Upper lobe of right lung (tissue), 1 donor: Measurements from ENCODE around the gene PTPN22. TPM values are rescaled to one million over a fixed set of nuclear protein-coding genes. Genes with fewer than 3 reads are reported as not detected.

Experiments used
- ATAC-seq: fragments of 200-7000 bp; cut with Tn5 transposase; one replicate; pipeline ENCODE4 v1.9.1; 2020; ENCODE audit warnings: mild to moderate bottlenecking, moderate library complexity
- DNase-seq: peaks from one replicate; pipeline ENCODE4 v3.0.0-alpha.2; 2020
- H3K27ac ChIP-seq: fragments of 200-600 bp; one replicate; pipeline ENCODE4 v1.8.0; 2022
- H3K27me3 ChIP-seq: fragments of 200-600 bp; one replicate; pipeline ENCODE4 v1.8.0; 2022; ENCODE audit warnings: mild to moderate bottlenecking
- H3K36me3 ChIP-seq: fragments of 200-600 bp; one replicate; pipeline ENCODE4 v1.8.0; 2022
- H3K4me1 ChIP-seq: fragments of 200-600 bp; one replicate; pipeline ENCODE4 v1.8.0; 2022
- H3K4me3 ChIP-seq: fragments of 200-600 bp; one replicate; pipeline ENCODE4 v1.8.0; 2022; ENCODE audit warnings: mild to moderate bottlenecking
- H3K9me3 ChIP-seq: fragments of 200-600 bp; one replicate; pipeline ENCODE4 v1.8.0; 2022
- intact Hi-C: fragments of 100-400 bp; cut with DNase I; formaldehyde crosslinking; loops from one replicate; pipeline ENCODE4 v1.11.0; 2022
- total RNA-seq: library from RNA; stranded (reverse); fragmentation: NEBNext Ultra II Directional; extraction: Animal tissue kit (Norgen Biotek cat#: 25700); gene quantifications from one replicate; pipeline ENCODE4 v1.2.1, GENCODE V29; 2021
- TF ChIP-seq, protein P1 (sequence below): fragments of 200-600 bp; IDR thresholded peaks from one replicate; pipeline ENCODE4 v1.8.0; 2022; ENCODE audit warnings: antibody characterized with exemption
- donor health status: DM: no; HTN: yes; CAD: no; lungs with severe emphysema.

The PTPN22 gene
- total RNA-seq, 1 donor from 2014 or later: 12.2 TPM

DNA sequence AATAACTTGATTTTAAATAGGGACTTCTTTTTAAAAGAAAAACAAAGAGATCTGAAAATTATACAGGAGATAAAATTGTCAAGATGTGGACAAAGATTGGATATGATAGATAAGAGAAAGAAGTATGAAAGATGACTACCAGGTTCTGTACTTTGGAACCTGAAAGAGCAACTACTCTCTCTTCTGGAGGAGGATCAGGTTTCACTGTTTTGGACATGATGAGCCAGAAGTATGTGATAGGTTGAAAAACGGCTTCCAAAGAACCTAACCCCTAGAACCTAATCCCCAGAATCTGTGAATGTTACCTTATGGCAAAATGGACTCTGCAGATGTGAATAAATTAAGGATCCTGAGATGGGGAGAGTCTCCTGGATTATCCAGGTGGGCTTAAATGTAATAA lies 85.4 kb downstream of the PTPN22 start:
- H3K27me3 ChIP-seq: no peaks in the 10 kb centered on the region
- TF ChIP-seq, protein P1, sequence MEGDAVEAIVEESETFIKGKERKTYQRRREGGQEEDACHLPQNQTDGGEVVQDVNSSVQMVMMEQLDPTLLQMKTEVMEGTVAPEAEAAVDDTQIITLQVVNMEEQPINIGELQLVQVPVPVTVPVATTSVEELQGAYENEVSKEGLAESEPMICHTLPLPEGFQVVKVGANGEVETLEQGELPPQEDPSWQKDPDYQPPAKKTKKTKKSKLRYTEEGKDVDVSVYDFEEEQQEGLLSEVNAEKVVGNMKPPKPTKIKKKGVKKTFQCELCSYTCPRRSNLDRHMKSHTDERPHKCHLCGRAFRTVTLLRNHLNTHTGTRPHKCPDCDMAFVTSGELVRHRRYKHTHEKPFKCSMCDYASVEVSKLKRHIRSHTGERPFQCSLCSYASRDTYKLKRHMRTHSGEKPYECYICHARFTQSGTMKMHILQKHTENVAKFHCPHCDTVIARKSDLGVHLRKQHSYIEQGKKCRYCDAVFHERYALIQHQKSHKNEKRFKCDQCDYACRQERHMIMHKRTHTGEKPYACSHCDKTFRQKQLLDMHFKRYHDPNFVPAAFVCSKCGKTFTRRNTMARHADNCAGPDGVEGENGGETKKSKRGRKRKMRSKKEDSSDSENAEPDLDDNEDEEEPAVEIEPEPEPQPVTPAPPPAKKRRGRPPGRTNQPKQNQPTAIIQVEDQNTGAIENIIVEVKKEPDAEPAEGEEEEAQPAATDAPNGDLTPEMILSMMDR: no peak
- no peak overlapping the region for H3K4me3 ChIP-seq
- ATAC-seq (no peak), DNase-seq (no peak)
- peaks cover 39% of the 10 kb centered on the region for H3K4me1 ChIP-seq
- no peaks in the 10 kb centered on the region for H3K9me3 ChIP-seq
- intact Hi-C loops: no loop called here
- no peak overlapping the region for H3K27ac ChIP-seq
- no peaks in the 10 kb centered on the region for H3K36me3 ChIP-seq

DNA sequence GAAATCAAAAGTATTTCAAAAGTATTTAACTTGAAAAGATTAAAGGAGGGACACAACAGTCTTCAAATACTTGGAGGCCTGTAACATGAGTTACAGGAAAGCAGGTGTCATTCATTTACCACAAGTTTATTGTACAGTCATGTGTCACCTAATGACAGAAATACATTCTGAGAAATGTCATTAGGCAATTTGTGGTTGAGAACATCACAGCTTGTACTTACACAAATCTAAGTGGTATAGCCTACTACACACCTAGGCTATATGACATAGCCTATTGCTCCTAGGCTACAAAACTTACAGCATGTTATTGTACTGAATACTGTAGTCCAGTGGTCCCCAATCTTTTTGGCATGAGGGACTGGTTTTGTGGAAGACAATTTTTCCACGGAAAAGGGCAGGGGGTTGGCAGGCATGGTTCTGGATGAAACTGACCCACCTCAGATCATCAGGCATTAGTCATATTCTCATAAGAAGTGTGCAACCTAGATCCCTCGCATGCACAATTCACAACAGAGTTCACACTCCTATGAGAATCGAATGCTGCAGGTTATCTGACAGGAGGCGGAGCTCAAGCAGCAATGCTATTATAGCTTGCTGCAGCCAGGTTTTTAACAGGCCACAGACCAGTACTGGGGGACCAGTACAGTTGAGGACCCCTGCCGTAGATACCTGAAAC lies 87.3 kb downstream of the PTPN22 start:
- H3K4me1 ChIP-seq: peaks cover 49% of the 10 kb centered on the region

DNA sequence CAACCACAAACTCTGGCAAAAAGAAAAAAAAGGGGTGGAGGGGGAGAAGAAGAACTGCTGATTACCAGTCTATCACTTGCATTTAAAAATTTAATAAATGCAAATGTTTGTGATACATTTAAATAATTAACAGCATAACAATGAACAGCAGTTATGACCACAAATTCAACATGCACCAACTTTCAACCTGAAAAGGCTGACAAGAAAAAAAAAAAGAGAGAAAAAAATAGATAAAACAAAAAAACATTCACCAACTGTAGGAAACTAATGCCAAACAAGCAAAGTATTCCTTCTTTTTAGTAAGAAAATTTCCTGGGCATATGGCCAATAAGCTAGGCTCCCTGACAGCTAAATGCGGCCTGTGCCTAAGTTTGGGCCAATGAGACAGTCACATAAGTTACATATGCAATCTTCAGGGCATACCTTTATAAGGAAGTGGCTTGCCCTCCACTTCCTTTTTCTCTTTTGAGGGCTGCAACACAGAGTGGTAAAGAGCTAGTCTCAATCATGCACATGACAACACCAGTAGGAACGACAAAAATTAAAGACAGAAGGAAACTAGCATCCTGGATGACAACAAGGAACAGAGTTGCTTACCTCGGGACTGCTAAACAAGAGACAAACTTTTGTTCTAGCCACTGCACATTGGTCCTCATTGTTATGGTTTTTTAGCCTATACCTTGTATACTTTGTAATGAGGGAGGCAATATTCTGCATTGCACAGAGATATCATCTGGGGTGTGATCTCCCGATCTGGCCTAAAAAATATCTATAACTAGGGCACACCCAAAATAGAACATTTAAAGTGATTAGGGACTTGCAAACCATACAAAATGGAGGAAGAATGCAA lies 88.0 kb downstream of the PTPN22 start:
- H3K4me1 ChIP-seq: peaks cover 49% of the 10 kb centered on the region
- TF ChIP-seq, protein P1: no peak
- no peaks in the 10 kb centered on the region for H3K9me3 ChIP-seq
- DNase-seq (no peak), ATAC-seq (peak; percentile 94)
- no peaks in the 10 kb centered on the region for H3K27me3 ChIP-seq
- peak overlapping the region; percentile 71 for H3K27ac ChIP-seq
- intact Hi-C loops: no loop called here
- no peaks in the 10 kb centered on the region for H3K36me3 ChIP-seq
- H3K4me3 ChIP-seq: no peak overlapping the region

More for the DNA sequence above, 87.3 kb downstream of the PTPN22 start:
- H3K9me3 ChIP-seq: no peaks in the 10 kb centered on the region
- DNase-seq: no peak
- H3K36me3 ChIP-seq: no peaks in the 10 kb centered on the region
- TF ChIP-seq, protein P1: no peak
- peak overlapping the region; percentile 71 for H3K27ac ChIP-seq
- intact Hi-C loops: no loop called here
- peak; percentile 62 for ATAC-seq
- no peaks in the 10 kb centered on the region for H3K27me3 ChIP-seq
- no peak overlapping the region for H3K4me3 ChIP-seq

DNA sequence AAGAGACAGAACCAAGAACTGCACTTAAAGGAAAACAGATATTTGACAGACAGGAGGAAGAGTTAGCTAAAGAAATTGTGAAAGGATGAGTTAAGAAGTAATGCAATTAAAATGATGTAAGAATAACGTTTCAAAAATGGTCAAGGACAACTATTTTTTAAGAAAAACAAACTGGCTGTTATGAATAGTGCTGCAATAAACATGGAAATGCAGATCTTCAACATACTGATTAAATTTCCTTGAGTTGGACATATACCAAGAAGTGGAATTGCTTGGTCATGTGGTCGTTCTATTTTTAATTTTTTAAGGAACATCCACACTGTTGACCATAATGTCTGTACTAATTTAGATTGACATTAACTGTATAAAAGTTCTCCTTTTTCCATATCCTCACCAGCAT lies 89.1 kb downstream of the PTPN22 start:
- no peak for DNase-seq
- Histone ChIP-seq H3K4me1 (peaks cover 49% of the 10 kb centered on the region), H3K9me3 (no peaks in the 10 kb centered on the region), H3K36me3 (peaks cover 2% of the 10 kb centered on the region), H3K27ac (peak overlapping the region; percentile 71), H3K4me3 (no peak overlapping the region), H3K27me3 (no peaks in the 10 kb centered on the region)
- no peak for ATAC-seq
- intact Hi-C loops: no loop called here
- TF ChIP-seq, protein P1: no peak

DNA sequence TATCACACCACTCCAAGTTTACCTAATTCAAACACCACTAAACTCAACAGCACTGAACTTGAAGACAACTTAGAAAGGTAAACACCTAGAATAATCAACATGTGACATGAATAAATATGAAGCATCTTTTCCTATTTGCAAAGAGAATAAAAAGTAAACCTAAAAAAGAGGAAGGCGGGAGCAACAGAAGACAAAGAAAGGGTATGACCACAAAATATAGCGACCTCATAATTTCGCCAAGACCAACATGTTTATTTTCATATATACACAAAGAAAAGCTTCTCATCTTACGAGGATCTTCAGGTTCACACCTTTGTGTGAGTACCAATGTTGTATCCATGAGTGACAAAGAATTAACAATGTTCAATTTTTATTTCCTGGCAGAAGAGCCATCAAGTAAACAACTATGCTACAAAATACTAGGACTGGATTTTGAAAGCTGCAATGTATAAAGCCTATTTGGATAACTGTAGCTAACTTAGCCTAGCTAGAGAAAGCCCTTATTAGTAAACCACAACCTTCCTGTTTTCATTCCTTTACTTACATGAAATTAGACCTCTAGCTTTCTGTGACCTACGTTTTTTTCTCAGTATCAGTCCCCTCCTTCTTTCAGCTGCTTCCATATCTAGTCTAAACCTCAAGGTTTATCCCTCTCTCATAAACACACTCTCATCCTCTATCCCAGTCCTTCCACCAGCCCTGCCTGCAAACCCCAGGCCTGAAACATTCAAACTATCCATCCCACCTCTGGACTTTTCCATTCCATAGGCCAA lies 91.0 kb downstream of the PTPN22 start:
- H3K27me3 ChIP-seq: no peaks in the 10 kb centered on the region
- DNase-seq (no peak), ATAC-seq (no peak)
- H3K27ac ChIP-seq: peak overlapping the region; percentile 6
- no peaks in the 10 kb centered on the region for H3K9me3 ChIP-seq
- TF ChIP-seq, protein P1: no peak
- H3K4me1 ChIP-seq: peaks cover 49% of the 10 kb centered on the region
- intact Hi-C loops: no loop called here
- H3K4me3 ChIP-seq: no peak overlapping the region
- H3K36me3 ChIP-seq: peaks cover 19% of the 10 kb centered on the region
